Lower lobe of right lung (tissue), 2 donors: ENCODE data around the gene OR1D5. TPM values are rescaled to one million over a fixed set of nuclear protein-coding genes. Genes with fewer than 3 reads are reported as not detected.
"Not testable (repeated sequence)": the region's sequence is repeated elsewhere in the genome, so short reads cannot be mapped to it uniquely, and the experiment has no call there.

Experiments used
- ATAC-seq, 2 donors: fragments of 200-7000 bp; cut with Tn5 transposase; one replicate each; pipeline ENCODE4 v1.9.1; 2020 to 2022; ENCODE audit warnings: mild to moderate bottlenecking in 2 of 2, moderate library complexity in 2 of 2
- DNase-seq: peaks from one replicate; pipeline ENCODE4 v3.0.0-alpha.2; 2020
- H3K27ac ChIP-seq: fragments of 200-600 bp; one replicate; pipeline ENCODE4 v1.8.0; 2022
- H3K27me3 ChIP-seq: fragments of 200-600 bp; one replicate; pipeline ENCODE4 v1.8.0; 2022; ENCODE audit warnings: low read depth
- H3K36me3 ChIP-seq: fragments of 200-600 bp; one replicate; pipeline ENCODE4 v1.8.0; 2022; ENCODE audit warnings: mild to moderate bottlenecking
- H3K4me1 ChIP-seq: fragments of 200-600 bp; one replicate; pipeline ENCODE4 v1.8.0; 2022
- H3K4me3 ChIP-seq: fragments of 200-600 bp; one replicate; pipeline ENCODE4 v1.8.0; 2022; ENCODE audit warnings: mild to moderate bottlenecking
- H3K9me3 ChIP-seq: fragments of 200-600 bp; one replicate; pipeline ENCODE4 v1.8.0; 2022
- intact Hi-C: fragments of 100-400 bp; cut with DNase I; formaldehyde crosslinking; loops from one replicate; pipeline ENCODE4 v1.11.0; 2022
- total RNA-seq: library from RNA; stranded (reverse); fragmentation: NEBNext Ultra II Directional; extraction: Animal tissue kit (Norgen Biotek cat#: 25700); gene quantifications from one replicate; pipeline ENCODE4 v1.2.1, GENCODE V29; 2021
- TF ChIP-seq, protein P1 (sequence below): fragments of 200-600 bp; IDR thresholded peaks from one replicate; pipeline ENCODE4 v1.8.0; 2022; ENCODE audit warnings: antibody characterized with exemption, mild to moderate bottlenecking
- donor health status: DM: no; HTN: yes; CAD: no; lungs with severe emphysema.

OR1D5 gene
- total RNA-seq, 1 donor from 2014 or later, result not detected

DNA sequence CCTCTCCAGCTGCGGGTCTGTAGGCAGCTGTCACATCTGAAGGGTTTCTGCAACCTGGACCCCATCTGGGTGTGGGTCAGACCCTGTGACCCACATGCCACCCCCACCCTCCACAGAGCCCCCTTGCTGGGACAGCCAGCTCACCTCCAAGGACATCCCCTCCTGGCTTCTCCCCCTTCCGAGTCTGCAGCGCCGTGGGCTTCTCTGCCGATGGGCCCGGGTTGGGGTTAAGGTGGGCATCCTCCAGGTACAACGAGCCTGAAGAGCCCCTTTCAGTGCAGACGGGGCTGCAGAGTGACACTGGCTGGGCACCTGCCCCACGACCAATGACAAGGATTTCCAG is 28.9 kb downstream of the OR1D5 start:
- H3K9me3 ChIP-seq, result no peaks in the 10 kb centered on the region
- H3K4me3 ChIP-seq, result no peak overlapping the region
- ATAC-seq (peak in 1 of 2 donors; percentile 44), DNase-seq (peak; percentile 26)
- H3K4me1 ChIP-seq, result no peaks in the 10 kb centered on the region
- no peak overlapping the region for H3K27ac ChIP-seq
- H3K27me3 ChIP-seq, result no peaks in the 10 kb centered on the region
- H3K36me3 ChIP-seq, result peaks cover 2% of the 10 kb centered on the region
- TF ChIP-seq, protein P1, sequence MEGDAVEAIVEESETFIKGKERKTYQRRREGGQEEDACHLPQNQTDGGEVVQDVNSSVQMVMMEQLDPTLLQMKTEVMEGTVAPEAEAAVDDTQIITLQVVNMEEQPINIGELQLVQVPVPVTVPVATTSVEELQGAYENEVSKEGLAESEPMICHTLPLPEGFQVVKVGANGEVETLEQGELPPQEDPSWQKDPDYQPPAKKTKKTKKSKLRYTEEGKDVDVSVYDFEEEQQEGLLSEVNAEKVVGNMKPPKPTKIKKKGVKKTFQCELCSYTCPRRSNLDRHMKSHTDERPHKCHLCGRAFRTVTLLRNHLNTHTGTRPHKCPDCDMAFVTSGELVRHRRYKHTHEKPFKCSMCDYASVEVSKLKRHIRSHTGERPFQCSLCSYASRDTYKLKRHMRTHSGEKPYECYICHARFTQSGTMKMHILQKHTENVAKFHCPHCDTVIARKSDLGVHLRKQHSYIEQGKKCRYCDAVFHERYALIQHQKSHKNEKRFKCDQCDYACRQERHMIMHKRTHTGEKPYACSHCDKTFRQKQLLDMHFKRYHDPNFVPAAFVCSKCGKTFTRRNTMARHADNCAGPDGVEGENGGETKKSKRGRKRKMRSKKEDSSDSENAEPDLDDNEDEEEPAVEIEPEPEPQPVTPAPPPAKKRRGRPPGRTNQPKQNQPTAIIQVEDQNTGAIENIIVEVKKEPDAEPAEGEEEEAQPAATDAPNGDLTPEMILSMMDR, result no peak
- intact Hi-C loops, result no loop called here

DNA sequence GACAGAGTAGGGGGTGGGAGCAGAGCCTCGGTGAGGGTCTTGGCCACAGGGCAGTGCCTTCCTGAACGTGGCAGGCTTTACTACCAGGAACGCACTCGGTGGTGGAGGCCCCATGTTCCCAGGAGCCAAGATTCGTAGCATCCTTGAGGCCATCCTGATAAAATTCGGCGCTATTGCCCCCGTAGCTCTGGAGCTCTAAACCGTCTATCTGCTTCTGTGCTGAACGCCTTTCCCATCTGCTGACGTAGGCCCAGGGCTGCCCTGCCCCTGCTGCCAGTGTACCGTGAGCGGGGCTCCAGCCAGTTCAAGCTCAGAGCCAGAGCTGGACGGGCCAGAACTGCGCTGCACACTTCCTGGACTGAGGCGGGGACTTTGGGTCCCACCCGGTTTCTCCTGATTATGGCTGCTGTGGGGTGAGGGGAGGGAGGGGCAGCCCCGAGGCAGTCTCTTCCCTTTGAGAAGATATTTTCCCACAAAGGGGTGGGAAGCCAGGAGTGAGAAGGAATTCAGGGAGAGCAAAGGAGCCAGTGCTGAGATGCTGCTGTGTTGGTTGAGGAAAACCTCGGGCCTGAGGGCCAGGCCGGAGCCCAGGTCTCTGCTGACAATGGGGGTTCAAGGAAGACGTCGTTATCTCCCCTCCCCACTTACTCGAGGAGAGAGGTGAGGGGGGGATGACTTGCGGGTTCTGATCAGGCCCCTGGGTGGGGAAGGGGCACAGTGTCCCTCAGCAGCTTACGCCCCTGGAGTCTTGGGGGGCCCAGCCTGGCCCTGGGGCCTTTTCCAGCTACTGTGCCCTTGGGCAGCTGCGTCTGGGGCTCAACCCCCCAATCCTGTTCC is 29.4 kb downstream of the OR1D5 start:
- ATAC-seq, result no peak
- intact Hi-C loops, result no loop called here
- Histone ChIP-seq H3K9me3 (no peaks in the 10 kb centered on the region), H3K27me3 (no peaks in the 10 kb centered on the region), H3K27ac (no peak overlapping the region), H3K36me3 (peaks cover 7% of the 10 kb centered on the region), H3K4me1 (no peaks in the 10 kb centered on the region), H3K4me3 (no peak overlapping the region)
- TF ChIP-seq, protein P1, result no peak
- peak; percentile 33 for DNase-seq

DNA sequence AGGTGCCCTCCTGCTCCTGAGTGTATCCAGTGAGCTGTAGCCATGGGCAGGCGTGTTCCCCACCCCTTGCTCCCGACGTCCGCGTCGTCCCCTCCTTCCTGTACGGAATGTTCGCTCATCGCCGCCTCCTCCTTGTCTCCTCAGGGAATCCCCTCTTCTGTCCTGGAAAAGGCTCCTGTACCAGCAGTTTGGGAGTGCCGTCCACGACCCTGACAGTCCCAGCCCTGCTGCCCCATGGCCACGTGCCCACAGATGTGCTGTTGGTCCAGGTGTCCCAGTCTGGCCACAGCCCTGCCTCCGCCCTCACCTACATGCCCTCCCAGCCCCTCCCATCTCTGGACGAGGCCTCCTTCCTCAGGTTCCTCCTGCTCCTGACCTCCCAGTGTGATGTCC is 30.2 kb downstream of the OR1D5 start:
- ATAC-seq (no peak), DNase-seq (peak; percentile 39)
- Histone ChIP-seq H3K9me3 (no peaks in the 10 kb centered on the region), H3K27me3 (no peaks in the 10 kb centered on the region), H3K4me1 (no peaks in the 10 kb centered on the region), H3K36me3 (peaks cover 7% of the 10 kb centered on the region), H3K27ac (no peak overlapping the region), H3K4me3 (no peak overlapping the region)
- TF ChIP-seq, protein P1, result no peak
- intact Hi-C loops, result no loop called here

DNA sequence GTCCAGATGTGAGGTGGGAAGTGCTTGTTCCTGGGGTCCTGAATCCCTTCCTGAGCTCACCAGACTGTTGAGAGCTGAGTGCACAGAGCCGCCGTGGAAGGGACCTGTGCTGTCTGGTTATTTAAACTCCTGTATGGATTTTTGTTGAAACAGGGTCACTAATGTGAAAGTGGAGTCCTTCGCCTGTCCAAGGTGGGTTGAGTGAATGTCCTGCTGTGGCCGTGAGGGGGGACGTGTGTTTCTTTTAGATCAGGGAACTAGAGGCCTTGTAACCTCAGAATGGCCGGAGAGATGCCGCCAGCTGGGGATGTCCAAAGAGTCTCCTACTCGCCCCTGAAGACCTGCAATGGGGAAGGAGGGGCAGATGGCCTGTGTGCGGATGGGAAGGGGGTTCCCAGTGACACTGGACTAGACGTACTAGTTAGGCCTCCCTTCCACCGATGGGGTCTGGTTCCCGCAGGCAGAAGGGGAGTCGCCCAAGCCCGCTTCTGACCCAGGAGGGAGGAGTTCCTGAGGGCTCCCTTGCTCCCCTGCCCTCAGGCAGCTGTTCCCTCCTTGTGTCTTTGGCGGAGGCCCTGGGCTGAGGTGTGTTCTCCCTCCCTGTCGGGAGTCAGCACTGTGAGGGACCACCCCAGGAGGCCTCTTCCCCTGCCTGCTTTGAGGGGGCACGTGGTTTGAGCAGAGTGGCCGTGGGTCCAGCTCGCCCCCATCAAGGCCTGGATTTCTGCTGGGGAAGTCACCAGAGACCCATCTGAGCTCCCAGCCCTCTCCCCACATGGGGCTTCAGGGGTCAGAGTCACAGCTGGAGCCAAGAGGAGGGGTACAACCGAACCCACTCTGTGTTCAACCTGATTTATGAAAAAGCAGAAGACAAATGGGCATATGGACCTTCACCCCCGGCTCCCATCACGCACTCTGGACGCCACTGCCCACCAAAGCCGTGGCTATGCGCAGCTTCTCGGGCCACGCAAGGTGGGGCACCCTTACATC is 30.9 kb downstream of the OR1D5 start:
- TF ChIP-seq, protein P1, result no peak
- DNase-seq (peak; percentile 30), ATAC-seq (no peak)
- H3K9me3 ChIP-seq, result no peaks in the 10 kb centered on the region
- no peaks in the 10 kb centered on the region for H3K4me1 ChIP-seq
- peaks cover 7% of the 10 kb centered on the region for H3K36me3 ChIP-seq
- intact Hi-C loops, result no loop called here
- no peak overlapping the region for H3K27ac ChIP-seq
- no peak overlapping the region for H3K4me3 ChIP-seq
- H3K27me3 ChIP-seq, result no peaks in the 10 kb centered on the region

DNA sequence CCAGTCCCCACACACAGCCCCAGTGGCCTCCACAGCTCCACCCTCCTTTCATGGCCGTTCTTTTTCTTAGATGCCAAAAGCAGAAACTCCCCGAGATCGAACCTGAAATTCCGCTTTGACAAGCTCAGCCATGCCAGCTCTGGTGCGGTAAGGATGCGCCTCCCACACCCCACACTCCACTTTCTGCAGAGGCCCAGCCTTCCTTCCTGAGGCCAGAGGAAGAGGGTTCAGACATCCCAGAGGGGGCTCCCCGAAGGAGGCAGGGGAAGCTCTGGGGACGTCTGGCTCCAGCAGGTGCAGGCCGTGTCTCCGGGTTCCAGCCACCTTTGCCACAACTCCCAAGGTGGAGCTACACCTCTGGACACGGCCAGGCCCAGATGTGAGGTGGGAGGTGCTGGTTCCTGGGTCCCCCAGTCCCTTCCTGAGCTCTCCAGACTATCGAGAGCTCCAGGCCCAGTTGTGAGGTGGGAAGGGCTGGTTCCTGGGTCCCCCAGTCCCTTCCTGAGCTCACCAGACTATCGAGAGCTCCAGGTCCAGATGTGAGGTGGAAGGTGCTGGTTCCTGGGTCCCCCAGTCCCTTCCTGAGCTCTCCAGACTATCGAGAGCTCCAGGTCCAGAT is 32.4 kb downstream of the OR1D5 start:
- H3K27me3 ChIP-seq, ATAC-seq, H3K36me3 ChIP-seq, H3K4me1 ChIP-seq, H3K4me3 ChIP-seq, intact Hi-C loops, H3K9me3 ChIP-seq, H3K27ac ChIP-seq: not testable (repeated sequence)
- peak; percentile 20 for DNase-seq
